ENCODE results near the gene PRR13.
A peak's percentile ranks its signal among the peaks of the same experiment; 100 is the strongest.
"Not testable (repeated sequence)": the region's sequence is repeated elsewhere in the genome, so short reads cannot be mapped to it uniquely, and the experiment has no call there.

Gene PRR13

GRCh38 chr12:53441040-53441833 is at the start of gene PRR13:
TSS of gene PRR13 (plus strand) at chr12:53441734. CDS start at chr12:53442715, 981 bp downstream.
- peak; percentile 99 for DNase-seq

DNA sequence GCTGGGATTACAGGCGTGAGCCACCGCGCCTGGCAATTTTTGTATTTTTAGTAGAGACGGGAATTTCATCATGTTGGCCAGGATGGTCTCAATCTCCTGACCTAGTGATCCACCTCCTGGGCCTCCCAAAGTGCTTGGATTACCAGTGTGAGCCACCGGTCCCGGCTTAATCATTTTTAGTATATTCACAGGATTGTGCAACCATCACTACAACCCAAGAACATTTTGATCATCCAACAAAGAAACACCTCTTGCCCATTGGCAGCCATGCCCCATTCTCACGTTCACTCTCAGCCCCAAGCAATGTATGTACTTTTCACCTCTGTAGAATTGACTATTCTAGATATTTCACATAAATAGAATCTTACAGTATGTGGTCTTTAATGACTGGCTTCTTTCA is 41.6 kb upstream of the PRR13 start:
- no peak for DNase-seq

GRCh38 chr12:53402351-53402750 is 39.2 kb upstream of the PRR13 start:
- DNase-seq: not testable (repeated sequence)

DNA sequence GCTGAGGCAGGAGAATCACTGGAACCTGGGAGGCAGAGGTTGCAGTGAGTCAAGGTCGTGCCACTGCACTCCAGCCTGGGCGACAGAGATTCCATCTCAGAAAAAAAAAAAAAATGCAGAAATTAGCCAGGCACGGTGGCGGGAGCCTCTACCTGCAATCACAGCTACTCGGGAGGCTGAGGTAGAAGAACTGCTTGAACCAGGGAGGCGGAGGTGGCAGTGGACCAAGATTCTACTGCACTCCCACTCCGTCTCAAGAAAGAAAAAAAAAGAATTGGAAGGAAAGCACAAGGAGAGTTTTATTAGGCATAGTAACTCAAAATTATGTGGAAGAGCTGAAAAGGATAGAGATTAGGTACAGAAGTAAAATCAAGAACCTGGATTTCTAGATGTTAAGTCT is 38.7 kb upstream of the PRR13 start:
- no peak for DNase-seq

GRCh38 chr12:53410951-53411350 is 30.6 kb upstream of the PRR13 start:
- no peak for DNase-seq

GRCh38 chr12:53413485-53414204 is 27.9 kb upstream of the PRR13 start:
- DNase-seq: no peak

GRCh38 chr12:53414756-53415417 is 26.6 kb upstream of the PRR13 start:
- DNase-seq: no peak

GRCh38 chr12:53415752-53416389 is 25.7 kb upstream of the PRR13 start:
- not testable (repeated sequence) for DNase-seq

GRCh38 chr12:53417291-53417816 is 24.2 kb upstream of the PRR13 start:
- DNase-seq: peak; percentile 69

DNA sequence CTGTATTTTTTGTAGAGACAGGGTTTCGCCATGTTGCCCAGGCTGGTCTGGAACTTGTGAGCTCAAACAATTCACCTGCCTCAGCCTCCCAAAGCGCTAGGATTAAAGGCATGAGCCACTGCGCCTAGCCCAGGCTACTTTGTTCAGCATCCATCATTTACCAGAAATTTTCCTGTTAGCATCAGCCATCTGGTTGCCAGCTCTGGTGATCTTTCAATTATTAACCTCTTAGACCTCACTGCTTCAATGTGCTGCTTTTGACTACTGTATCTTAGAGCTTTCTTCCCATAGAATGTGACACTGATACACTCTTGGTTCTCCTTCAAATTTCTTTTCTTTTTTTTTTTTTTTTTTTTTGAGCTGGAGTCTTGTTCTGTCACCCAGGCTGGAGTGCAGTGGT is 23.3 kb upstream of the PRR13 start:
- DNase-seq: no peak

GRCh38 chr12:53419756-53420155 is 21.8 kb upstream of the PRR13 start:
- DNase-seq: no peak

DNA sequence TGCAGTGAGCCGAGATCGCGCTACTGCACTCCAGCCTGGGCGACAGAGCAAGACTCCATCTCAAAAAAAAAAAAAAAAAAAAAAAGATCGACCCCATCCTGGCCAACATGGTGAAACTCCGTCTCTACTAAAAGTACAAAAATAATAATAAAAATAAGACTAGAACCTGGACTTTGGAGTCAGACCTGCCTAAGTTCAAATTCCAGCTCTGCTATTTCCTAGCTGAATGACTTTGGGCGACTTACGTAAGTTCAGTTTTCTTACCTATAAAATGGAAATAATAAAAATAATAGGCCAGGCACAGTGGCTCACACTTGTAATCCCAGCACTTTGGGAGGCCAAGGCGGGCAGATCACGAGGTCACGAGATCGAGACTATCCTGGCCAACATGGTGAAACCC is 19.3 kb upstream of the PRR13 start:
- not testable (repeated sequence) for DNase-seq

GRCh38 chr12:53423597-53423996 is 17.9 kb upstream of the PRR13 start, which contains the start of gene AMHR2:
TSS of gene AMHR2 (plus strand) at chr12:53423855. CDS start at chr12:53423935, 80 bp downstream.
- DNase-seq: no peak

DNA sequence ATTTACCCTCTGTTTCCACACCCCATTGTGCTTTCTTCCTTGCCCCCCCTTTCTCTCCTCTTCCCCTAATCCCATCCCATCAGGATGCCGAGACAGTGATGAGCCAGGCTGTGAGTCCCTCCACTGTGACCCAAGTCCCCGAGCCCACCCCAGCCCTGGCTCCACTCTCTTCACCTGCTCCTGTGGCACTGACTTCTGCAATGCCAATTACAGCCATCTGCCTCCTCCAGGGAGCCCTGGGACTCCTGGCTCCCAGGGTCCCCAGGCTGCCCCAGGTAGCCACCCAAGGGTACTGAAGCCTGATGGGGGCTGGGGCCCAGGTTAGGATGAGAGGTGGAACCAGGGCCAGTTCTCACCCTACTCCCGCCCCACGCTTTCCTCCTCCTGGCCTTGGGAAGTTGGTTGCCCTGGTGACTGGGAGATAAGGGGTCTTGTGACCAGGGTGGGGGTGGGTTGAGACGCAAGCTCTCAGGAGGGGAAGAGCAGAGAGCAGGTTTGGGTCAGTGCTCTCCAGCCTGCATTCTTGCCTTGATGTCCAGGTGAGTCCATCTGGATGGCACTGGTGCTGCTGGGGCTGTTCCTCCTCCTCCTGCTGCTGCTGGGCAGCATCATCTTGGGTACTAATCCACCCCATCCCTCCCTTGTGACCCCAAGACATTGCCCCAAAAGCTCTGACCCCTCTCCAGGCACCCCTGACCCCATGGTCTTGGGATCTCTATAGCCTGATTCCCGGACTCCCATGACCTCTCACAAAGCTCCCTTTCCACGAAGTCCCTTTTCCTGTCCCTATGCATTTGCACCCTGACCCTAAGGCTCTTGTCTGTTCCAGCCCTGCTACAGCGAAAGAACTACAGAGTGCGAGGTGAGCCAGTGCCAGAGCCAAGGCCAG is 16.7 kb upstream of the PRR13 start:
- DNase-seq: no peak

- no peak for DNase-seq
These were observed 15.9 kb upstream of the PRR13 start for GRCh38 chr12:53425515-53426150.

DNA sequence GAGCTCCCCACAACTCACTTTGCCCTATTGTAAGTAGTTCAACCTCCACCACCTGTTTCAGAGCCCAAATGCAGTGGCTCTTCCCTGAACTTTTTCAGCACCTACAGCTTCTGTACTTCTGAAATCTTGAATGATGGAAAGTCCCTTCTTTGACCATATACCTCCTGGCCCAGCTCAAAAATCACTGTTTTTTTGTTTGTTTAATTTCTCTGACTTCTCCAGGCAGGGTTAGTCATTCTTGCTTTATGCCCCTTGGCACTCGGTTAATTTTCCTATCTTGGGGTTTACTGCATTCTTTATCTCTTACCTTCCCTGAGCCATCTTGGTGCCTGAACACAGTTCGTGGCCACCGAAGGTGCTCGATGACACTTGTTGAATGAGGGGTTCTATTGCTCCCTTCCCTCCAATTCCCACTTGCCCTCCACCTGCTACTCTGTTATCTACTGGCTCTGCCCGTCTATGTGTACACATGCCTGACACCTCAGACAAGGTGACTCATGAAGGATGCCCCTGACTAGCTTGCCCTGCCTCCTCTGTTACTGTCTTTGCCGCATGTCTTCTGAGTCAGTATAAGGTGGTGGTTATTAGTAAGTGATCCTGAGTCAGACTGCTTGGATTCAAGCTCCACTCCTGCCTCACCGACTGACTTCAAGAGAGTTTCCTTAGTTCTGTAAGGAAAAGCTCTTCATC is 13.5 kb upstream of the PRR13 start:
- no peak for DNase-seq

DNA sequence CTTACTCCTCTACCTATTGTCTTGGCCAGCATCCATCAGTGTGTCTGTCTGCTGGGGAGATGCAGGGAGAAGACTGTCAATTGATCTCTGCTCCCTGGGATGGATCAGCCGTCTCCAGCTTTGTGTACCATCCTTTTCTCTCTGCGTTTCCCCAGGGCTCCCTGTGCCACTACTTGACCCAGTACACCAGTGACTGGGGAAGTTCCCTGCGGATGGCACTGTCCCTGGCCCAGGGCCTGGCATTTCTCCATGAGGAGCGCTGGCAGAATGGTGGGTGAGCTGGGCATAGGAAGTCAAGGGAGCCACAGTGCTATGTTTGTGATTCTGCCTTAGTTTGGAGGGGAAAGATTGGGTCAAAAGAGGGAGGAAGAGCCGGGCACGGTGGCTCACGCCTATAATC is 12.8 kb upstream of the PRR13 start:
- no peak for DNase-seq

- no peak for DNase-seq
These were observed 11.4 kb upstream of the PRR13 start for GRCh38 chr12:53430116-53430515.

DNA sequence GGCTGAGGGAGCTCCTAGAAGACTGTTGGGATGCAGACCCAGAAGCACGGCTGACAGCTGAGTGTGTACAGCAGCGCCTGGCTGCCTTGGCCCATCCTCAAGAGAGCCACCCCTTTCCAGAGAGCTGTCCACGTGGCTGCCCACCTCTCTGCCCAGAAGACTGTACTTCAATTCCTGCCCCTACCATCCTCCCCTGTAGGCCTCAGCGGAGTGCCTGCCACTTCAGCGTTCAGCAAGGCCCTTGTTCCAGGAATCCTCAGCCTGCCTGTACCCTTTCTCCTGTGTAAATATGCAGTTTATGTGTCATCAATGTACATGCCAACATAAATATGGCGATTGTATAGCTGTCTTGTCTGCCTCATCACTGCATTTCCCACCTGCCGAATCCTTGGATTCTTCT is 10.3 kb upstream of the PRR13 start:
- DNase-seq: no peak

GRCh38 chr12:53435326-53435725 is 6.2 kb upstream of the PRR13 start:
- not testable (repeated sequence) for DNase-seq

- DNase-seq: not testable (repeated sequence)
These were observed 2.0 kb upstream of the PRR13 start for GRCh38 chr12:53439582-53439981.

Data from SIG-M5 (cell line).